H9 (cell line): Measurements from ENCODE around the gene CREB5. TPM values are rescaled to one million over a fixed set of nuclear protein-coding genes. Genes with fewer than 3 reads are reported as not detected.

Experiments used
- DNase-seq: peaks from one replicate; pipeline ENCODE4 v3.0.0-alpha.2; 2017
- H2AFZ ChIP-seq: one replicate; pipeline ENCODE4 v1.6.1; 2013; ENCODE audit warnings: mild to moderate bottlenecking, low read length, control low read depth, moderate library complexity
- H2AK5ac ChIP-seq: 2 replicates; pipeline ENCODE4 v1.6.1; 2013; ENCODE audit warnings: low read length, control low read depth, mixed read lengths; ENCODE audit not compliant: insufficient read length
- H2BK120ac ChIP-seq: one replicate; pipeline ENCODE4 v1.6.1; 2013; ENCODE audit warnings: low read depth, mild to moderate bottlenecking, low read length, control low read depth, inconsistent platforms; ENCODE audit not compliant: poor library complexity, severe bottlenecking
- H2BK12ac ChIP-seq: 2 replicates; pipeline ENCODE4 v1.6.1; 2013; ENCODE audit warnings: low read length, control low read depth, mixed read lengths, low read depth; ENCODE audit not compliant: insufficient read length
- H2BK15ac ChIP-seq: 2 replicates; pipeline ENCODE4 v1.6.1; 2013; ENCODE audit warnings: low read depth, low read length, control low read depth
- H2BK20ac ChIP-seq: one replicate; pipeline ENCODE4 v1.6.1; 2013; ENCODE audit warnings: low read depth, mild to moderate bottlenecking, low read length, control low read depth, inconsistent platforms; ENCODE audit not compliant: poor library complexity, severe bottlenecking
- H2BK5ac ChIP-seq: 2 replicates; pipeline ENCODE4 v1.6.1; 2013; ENCODE audit warnings: low read length, control low read depth, mixed read lengths; ENCODE audit not compliant: insufficient read length
- H3K14ac ChIP-seq: 2 replicates; pipeline ENCODE4 v1.6.1; 2013; ENCODE audit warnings: low read length, control low read depth; ENCODE audit not compliant: insufficient read depth
- H3K18ac ChIP-seq: 2 replicates; pipeline ENCODE4 v1.6.1; 2013; ENCODE audit warnings: low read depth, mild to moderate bottlenecking, mixed read lengths, low read length, control low read depth; ENCODE audit not compliant: insufficient read length
- H3K23ac ChIP-seq: 2 replicates; pipeline ENCODE4 v1.6.1; 2013; ENCODE audit warnings: low read length, control low read depth, mixed read lengths, low read depth; ENCODE audit not compliant: insufficient read length
- H3K23me2 ChIP-seq: 2 replicates; pipeline ENCODE4 v1.6.1; 2013; ENCODE audit warnings: low read depth, mild to moderate bottlenecking, mixed read lengths, low read length, control low read depth; ENCODE audit not compliant: insufficient read length, poor library complexity, severe bottlenecking
- H3K27ac ChIP-seq: 2 replicates; pipeline ENCODE4 v1.5.1; 2013; ENCODE audit warnings: low read length, control low read depth, mixed read lengths, low read depth; ENCODE audit not compliant: insufficient read length
- H3K27me3 ChIP-seq: 2 replicates; pipeline ENCODE4 v1.6.1; 2013; ENCODE audit warnings: low read length, control low read depth, inconsistent platforms; ENCODE audit not compliant: insufficient read depth
- H3K4ac ChIP-seq: 2 replicates; pipeline ENCODE4 v1.6.1; 2013; ENCODE audit warnings: low read depth, mild to moderate bottlenecking, control low read depth, inconsistent platforms, low read length, moderate library complexity
- H3K4me1 ChIP-seq: 2 replicates; pipeline ENCODE4 v1.6.1; 2013; ENCODE audit warnings: low read length, control low read depth, inconsistent platforms; ENCODE audit not compliant: insufficient read depth
- H3K4me2 ChIP-seq: 2 replicates; pipeline ENCODE4 v1.6.1; 2013; ENCODE audit warnings: low read length, control low read depth, mixed read lengths; ENCODE audit not compliant: insufficient read length, insufficient read depth
- H3K56ac ChIP-seq: 2 replicates; pipeline ENCODE4 v1.6.1; 2013; ENCODE audit warnings: low read depth, mild to moderate bottlenecking, mixed read lengths, low read length, control low read depth; ENCODE audit not compliant: insufficient read length
- H3K79me1 ChIP-seq: 2 replicates; pipeline ENCODE4 v1.6.1; 2013; ENCODE audit warnings: low read depth, mild to moderate bottlenecking, moderate library complexity, low read length, control low read depth, inconsistent platforms; ENCODE audit not compliant: insufficient read depth, poor library complexity, severe bottlenecking
- H3K79me2 ChIP-seq: 2 replicates; pipeline ENCODE4 v1.6.1; 2013; ENCODE audit warnings: low read length, control low read depth, inconsistent platforms; ENCODE audit not compliant: insufficient read depth
- H3K9ac ChIP-seq: 2 replicates; pipeline ENCODE4 v1.6.1; 2013; ENCODE audit warnings: low read length, control low read depth, mixed read lengths; ENCODE audit not compliant: insufficient read length; ENCODE audit errors: extremely low read depth
- H3K9me3 ChIP-seq: one replicate; pipeline ENCODE4 v1.6.1; 2013; ENCODE audit warnings: low read depth, low read length, inconsistent platforms; ENCODE audit not compliant: control insufficient read depth
- H3T11ph ChIP-seq: one replicate; pipeline ENCODE4 v1.6.1; 2013; ENCODE audit warnings: mild to moderate bottlenecking, low read length, control low read depth, inconsistent platforms
- H4K20me1 ChIP-seq: one replicate; pipeline ENCODE4 v1.6.1; 2013; ENCODE audit not compliant: control insufficient read depth, insufficient read length, insufficient read depth
- H4K5ac ChIP-seq: 2 replicates; pipeline ENCODE4 v1.6.1; 2013; ENCODE audit warnings: low read depth, mild to moderate bottlenecking, mixed read lengths, low read length, control low read depth; ENCODE audit not compliant: insufficient read length
- H4K8ac ChIP-seq: replicated peaks from 2 replicates; pipeline ENCODE4 v1.6.1; 2013; ENCODE audit warnings: low read length, control low read depth, mixed read lengths, low read depth; ENCODE audit not compliant: insufficient read length
- H4K91ac ChIP-seq: 2 replicates; pipeline ENCODE4 v1.6.1; 2013; ENCODE audit warnings: low read depth, mild to moderate bottlenecking, moderate library complexity, mixed read lengths, low read length, control low read depth; ENCODE audit not compliant: insufficient read length
- H3K27ac Mint-ChIP-seq, 3 experiments: 2 replicates in 2 of 3; 3 replicates in 1 of 3; pipeline ENCODE4 v1.8.0; 2020 to 2021; ENCODE audit warnings: mixed read lengths in 3 of 3, mild to moderate bottlenecking in 1 of 3, moderate library complexity in 1 of 3
- H3K27me3 Mint-ChIP-seq: 2 replicates; pipeline ENCODE4 v1.8.0; 2021; ENCODE audit warnings: low read depth, mild to moderate bottlenecking, moderate library complexity, mixed read lengths
- H3K36me3 Mint-ChIP-seq, 3 experiments: 2 replicates in 2 of 3; 3 replicates in 1 of 3; pipeline ENCODE4 v1.8.0; 2020 to 2021; ENCODE audit warnings: low read depth in 3 of 3, mixed read lengths in 3 of 3; ENCODE audit not compliant: insufficient read depth in 1 of 3
- H3K4me1 Mint-ChIP-seq, 2 experiments: 2 replicates each; pipeline ENCODE4 v1.8.0; 2020; ENCODE audit warnings: mixed read lengths in 2 of 2
- H3K4me3 Mint-ChIP-seq, 2 experiments: 2 replicates in 1 of 2; 3 replicates in 1 of 2; pipeline ENCODE4 v1.8.0; 2020 to 2021; ENCODE audit warnings: mild to moderate bottlenecking in 2 of 2, mixed read lengths in 2 of 2, moderate library complexity in 1 of 2
- H3K9me3 Mint-ChIP-seq, 2 experiments: 2 replicates in 1 of 2; 3 replicates in 1 of 2; pipeline ENCODE4 v1.8.0; 2020; ENCODE audit warnings: mild to moderate bottlenecking in 2 of 2, mixed read lengths in 2 of 2, moderate library complexity in 1 of 2
- WGBS: extraction: QIAGEN DNeasy Blood & Tissue Kit; methylation state at CpG from one replicate; pipeline ENCODE4 v1.1.7; 2013; ENCODE audit warnings: missing lambda C conversion rate, low lambda C conversion rate, mixed read lengths; ENCODE audit not compliant: insufficient read length; ENCODE audit errors: extremely low coverage; 5-methylcytosine and 5-hydroxymethylcytosine counted together
- total RNA-seq: library from RNA; stranded (reverse); gene quantifications from 2 replicates; pipeline ENCODE4 v1.2.1, GENCODE V29; 2021
- TF ChIP-seq, protein P1 (sequence below): fragments of 200-600 bp; sonication (generic); conservative IDR thresholded peaks from 3 replicates; pipeline ENCODE4 v1.8.0; 2021; ENCODE audit warnings: antibody characterized with exemption, mild to moderate bottlenecking

CREB5 gene
- total RNA-seq, 1 experiment from 2014 or later: 4.0 TPM

GRCh38 chr7:28608237-28608656, 195.9 kb downstream of the CREB5 start:
- Histone ChIP-seq H2BK5ac (no peak overlapping the region), H3K4me2 (no peak overlapping the region), H2BK12ac (no peak overlapping the region), H2BK120ac (no peak overlapping the region), H3K27me3 (no peaks in the 10 kb centered on the region), H3K14ac (no peak overlapping the region), H3K18ac (no peak overlapping the region), H3K4me1 (no peaks in the 10 kb centered on the region), H4K20me1 (no peaks in the 10 kb centered on the region), H2BK15ac (no peak overlapping the region), H3K9me3 (no peaks in the 10 kb centered on the region), H2BK20ac (no peak overlapping the region), H3K9ac (no peak overlapping the region), H3K79me2 (no peaks in the 10 kb centered on the region; the same call in 1 of the 2 replicates), H3K79me1 (no peaks in the 10 kb centered on the region), H3K23ac (no peak overlapping the region), H3T11ph (no peak overlapping the region), H2AFZ (no peak overlapping the region), H3K4ac (no peak overlapping the region), H3K23me2 (no peaks in the 10 kb centered on the region), H3K27ac (no peak overlapping the region), H4K91ac (no peak overlapping the region), H3K56ac (no peak overlapping the region), H4K8ac (no peak overlapping the region), H2AK5ac (no peak overlapping the region), H4K5ac (no peak overlapping the region)
- H3K27ac Mint-ChIP-seq: no peak overlapping the region
- no peaks in the 10 kb centered on the region for H3K36me3 Mint-ChIP-seq
- no peak for DNase-seq
- TF ChIP-seq, protein P1, sequence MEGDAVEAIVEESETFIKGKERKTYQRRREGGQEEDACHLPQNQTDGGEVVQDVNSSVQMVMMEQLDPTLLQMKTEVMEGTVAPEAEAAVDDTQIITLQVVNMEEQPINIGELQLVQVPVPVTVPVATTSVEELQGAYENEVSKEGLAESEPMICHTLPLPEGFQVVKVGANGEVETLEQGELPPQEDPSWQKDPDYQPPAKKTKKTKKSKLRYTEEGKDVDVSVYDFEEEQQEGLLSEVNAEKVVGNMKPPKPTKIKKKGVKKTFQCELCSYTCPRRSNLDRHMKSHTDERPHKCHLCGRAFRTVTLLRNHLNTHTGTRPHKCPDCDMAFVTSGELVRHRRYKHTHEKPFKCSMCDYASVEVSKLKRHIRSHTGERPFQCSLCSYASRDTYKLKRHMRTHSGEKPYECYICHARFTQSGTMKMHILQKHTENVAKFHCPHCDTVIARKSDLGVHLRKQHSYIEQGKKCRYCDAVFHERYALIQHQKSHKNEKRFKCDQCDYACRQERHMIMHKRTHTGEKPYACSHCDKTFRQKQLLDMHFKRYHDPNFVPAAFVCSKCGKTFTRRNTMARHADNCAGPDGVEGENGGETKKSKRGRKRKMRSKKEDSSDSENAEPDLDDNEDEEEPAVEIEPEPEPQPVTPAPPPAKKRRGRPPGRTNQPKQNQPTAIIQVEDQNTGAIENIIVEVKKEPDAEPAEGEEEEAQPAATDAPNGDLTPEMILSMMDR: no peak
- H3K9me3 Mint-ChIP-seq: no peaks in the 10 kb centered on the region
- no peaks in the 10 kb centered on the region for H3K27me3 Mint-ChIP-seq
- H3K4me3 Mint-ChIP-seq: no peak overlapping the region
- no CpG with 5 or more reads among the region's 1 CpG for WGBS
- peaks cover 0 to 4% of the 10 kb centered on the region in 2 experiments; a peak in 2 of 4 replicates for H3K4me1 Mint-ChIP-seq
